ENCODE results near the gene S100A11.

Gene S100A11

GRCh38 chr1:151985270-151985669, 51.5 kb downstream of the S100A11 start:
- Histone ChIP-seq H3K27me3 (ENCODE audit: low read length) (no peaks in the 10 kb centered on the region), H2AFZ (ENCODE audit: low read depth, low read length, severe bottlenecking) (no peak overlapping the region), H3K79me2 (ENCODE audit: insufficient read depth, low read length) (no peaks in the 10 kb centered on the region), H3K9me3 (ENCODE audit: insufficient read depth, low read length) (no peaks in the 10 kb centered on the region), H3K9me2 (replicated peaks; ENCODE audit: insufficient read depth, low read length) (no peaks in the 10 kb centered on the region), H4K20me1 (ENCODE audit: low read depth, low read length) (no peaks in the 10 kb centered on the region), H3K27ac (ENCODE audit: low read depth, low read length) (no peak overlapping the region), H3K36me3 (ENCODE audit: low read length) (no peaks in the 10 kb centered on the region), H3K9ac (ENCODE audit: low read length) (no peak overlapping the region), H3K4me2 (ENCODE audit: low read depth, low read length, poor library complexity, severe bottlenecking) (no peak overlapping the region), H3K4me3 (ENCODE audit: insufficient read depth, low read length, poor library complexity, severe bottlenecking) (no peak overlapping the region), H3F3A (ENCODE audit: insufficient read depth) (no peaks in the 10 kb centered on the region)
- TF ChIP-seq, protein P1, sequence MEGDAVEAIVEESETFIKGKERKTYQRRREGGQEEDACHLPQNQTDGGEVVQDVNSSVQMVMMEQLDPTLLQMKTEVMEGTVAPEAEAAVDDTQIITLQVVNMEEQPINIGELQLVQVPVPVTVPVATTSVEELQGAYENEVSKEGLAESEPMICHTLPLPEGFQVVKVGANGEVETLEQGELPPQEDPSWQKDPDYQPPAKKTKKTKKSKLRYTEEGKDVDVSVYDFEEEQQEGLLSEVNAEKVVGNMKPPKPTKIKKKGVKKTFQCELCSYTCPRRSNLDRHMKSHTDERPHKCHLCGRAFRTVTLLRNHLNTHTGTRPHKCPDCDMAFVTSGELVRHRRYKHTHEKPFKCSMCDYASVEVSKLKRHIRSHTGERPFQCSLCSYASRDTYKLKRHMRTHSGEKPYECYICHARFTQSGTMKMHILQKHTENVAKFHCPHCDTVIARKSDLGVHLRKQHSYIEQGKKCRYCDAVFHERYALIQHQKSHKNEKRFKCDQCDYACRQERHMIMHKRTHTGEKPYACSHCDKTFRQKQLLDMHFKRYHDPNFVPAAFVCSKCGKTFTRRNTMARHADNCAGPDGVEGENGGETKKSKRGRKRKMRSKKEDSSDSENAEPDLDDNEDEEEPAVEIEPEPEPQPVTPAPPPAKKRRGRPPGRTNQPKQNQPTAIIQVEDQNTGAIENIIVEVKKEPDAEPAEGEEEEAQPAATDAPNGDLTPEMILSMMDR (IDR thresholded peaks at IDR 0.05; ENCODE audit: insufficient read depth, low read length, poor library complexity, severe bottlenecking) = no peak

DNA sequence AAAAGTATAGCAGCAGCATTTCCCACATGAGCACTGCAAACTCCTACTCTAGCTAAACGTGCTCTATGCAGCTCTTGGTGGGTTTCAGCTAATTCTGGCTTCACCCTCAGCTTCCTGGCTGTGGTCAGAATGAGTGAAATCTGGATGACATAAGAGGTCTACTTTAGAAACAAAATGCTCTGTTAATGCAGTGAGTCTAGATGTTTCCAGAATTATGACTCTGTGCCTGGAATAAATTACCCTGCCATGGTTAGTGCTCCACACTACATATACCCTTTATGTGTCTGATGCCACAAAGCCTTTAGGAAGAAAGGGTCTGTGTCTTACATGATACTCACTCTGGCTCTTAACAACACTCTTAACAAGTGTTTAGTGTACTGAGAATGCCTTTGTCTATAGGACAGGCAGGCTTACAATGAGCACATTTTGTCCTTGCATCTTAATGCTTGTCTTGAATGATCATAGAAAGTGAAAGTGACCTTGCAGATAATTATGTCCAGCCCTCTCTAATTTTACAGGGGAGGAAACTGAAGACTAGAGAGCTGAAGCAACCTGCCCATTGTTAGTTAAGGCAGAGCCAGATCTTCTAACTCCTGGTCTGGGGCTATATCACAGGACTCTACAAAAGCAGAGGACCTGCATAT, 52.4 kb downstream of the S100A11 start:
- no peaks in the 10 kb centered on the region for H3K9me2 ChIP-seq (replicated peaks; ENCODE audit: insufficient read depth, low read length)
- H2AFZ ChIP-seq (ENCODE audit: low read depth, low read length, severe bottlenecking) = no peak overlapping the region
- H3K79me2 ChIP-seq (ENCODE audit: insufficient read depth, low read length) = no peaks in the 10 kb centered on the region
- no peak overlapping the region for H3K4me3 ChIP-seq (ENCODE audit: insufficient read depth, low read length, poor library complexity, severe bottlenecking)
- H3K9me3 ChIP-seq (ENCODE audit: insufficient read depth, low read length) = no peaks in the 10 kb centered on the region
- no peak overlapping the region for H3K4me2 ChIP-seq (ENCODE audit: low read depth, low read length, poor library complexity, severe bottlenecking)
- no peak overlapping the region for H3K27ac ChIP-seq (ENCODE audit: low read depth, low read length)
- no peaks in the 10 kb centered on the region for H3K36me3 ChIP-seq (ENCODE audit: low read length)
- H3F3A ChIP-seq (ENCODE audit: insufficient read depth) = no peaks in the 10 kb centered on the region
- H3K9ac ChIP-seq (ENCODE audit: low read length) = no peak overlapping the region
- TF ChIP-seq, protein P1 (IDR thresholded peaks at IDR 0.05; ENCODE audit: insufficient read depth, low read length, poor library complexity, severe bottlenecking) = no peak
- no peak for TF ChIP-seq EZH2phosphoT487 (conservative IDR thresholded peaks at IDR 0.05; ENCODE audit: low read length)
- H3K27me3 ChIP-seq (ENCODE audit: low read length) = no peaks in the 10 kb centered on the region
- H4K20me1 ChIP-seq (ENCODE audit: low read depth, low read length) = no peaks in the 10 kb centered on the region

Measured in SU-DHL-6 (cell line).